ENCODE measurements around the gene SPINK8. TPM values are rescaled to one million over a fixed set of nuclear protein-coding genes. Genes with fewer than 3 reads are reported as not detected.
"Not testable (repeated sequence)": the region's sequence is repeated elsewhere in the genome, so short reads cannot be mapped to it uniquely, and the experiment has no call there.

SPINK8 gene
- total RNA-seq, 1 donor from 2014 or later: not detected

GRCh38 chr3:48286308-48286707 lies 47.2 kb downstream of the SPINK8 start:
- intact Hi-C loops (cut with DNase I): no loop called here

GRCh38 chr3:48285675-48286074 lies 47.8 kb downstream of the SPINK8 start:
- intact Hi-C loops (cut with DNase I): no loop called here
- DNase-seq (ENCODE audit: low spot score): no peak

More at GRCh38 chr3:48286308-48286707, 47.2 kb downstream of the SPINK8 start:
- DNase-seq (ENCODE audit: low spot score): no peak

- intact Hi-C loops (cut with DNase I): no loop called here
- DNase-seq (ENCODE audit: low spot score): no peak
These were observed 48.3 kb downstream of the SPINK8 start for GRCh38 chr3:48285132-48285531.

GRCh38 chr3:48280881-48281280 lies 52.6 kb downstream of the SPINK8 start:
- no peak for DNase-seq (ENCODE audit: low spot score)
- intact Hi-C loops (cut with DNase I): no loop called here

- intact Hi-C loops (cut with DNase I): no loop called here
- no peak for DNase-seq (ENCODE audit: low spot score)
These were observed 54.4 kb downstream of the SPINK8 start for GRCh38 chr3:48278884-48279559.

- DNase-seq (ENCODE audit: low spot score): no peak
- intact Hi-C loops (cut with DNase I): no loop called here
These were observed 56.4 kb downstream of the SPINK8 start for GRCh38 chr3:48276911-48277641.

GRCh38 chr3:48275287-48276027 lies 58.0 kb downstream of the SPINK8 start:
- intact Hi-C loops (cut with DNase I): no loop called here
- no peak for DNase-seq (ENCODE audit: low spot score)

GRCh38 chr3:48274452-48274851 lies 59.0 kb downstream of the SPINK8 start:
- intact Hi-C loops (cut with DNase I): no loop called here

GRCh38 chr3:48273594-48274211 lies 59.8 kb downstream of the SPINK8 start:
- no peak for DNase-seq (ENCODE audit: low spot score)
- intact Hi-C loops (cut with DNase I): loop anchor here (2.0 kb wide), 2 partner anchors 163 to 275 kb away; no protein-coding TSS in a partner anchor

More at GRCh38 chr3:48274452-48274851, 59.0 kb downstream of the SPINK8 start:
- no peak for DNase-seq (ENCODE audit: low spot score)

- DNase-seq (ENCODE audit: low spot score): no peak
- intact Hi-C loops (cut with DNase I): loop anchor here (2.0 kb wide), 2 partner anchors 165 to 277 kb away; no protein-coding TSS in a partner anchor
These were observed 61.5 kb downstream of the SPINK8 start for GRCh38 chr3:48271763-48272498.

GRCh38 chr3:48271223-48271622 lies 62.2 kb downstream of the SPINK8 start:
- intact Hi-C loops (cut with DNase I); DNase-seq (ENCODE audit: low spot score): not testable (repeated sequence)

GRCh38 chr3:48270306-48270705 lies 63.2 kb downstream of the SPINK8 start:
- intact Hi-C loops (cut with DNase I): no loop called here
- no peak for DNase-seq (ENCODE audit: low spot score)

- intact Hi-C loops (cut with DNase I): no loop called here
- DNase-seq (ENCODE audit: low spot score): no peak
These were observed 63.9 kb downstream of the SPINK8 start for GRCh38 chr3:48269592-48269991.

GRCh38 chr3:48268936-48269561 lies 64.4 kb downstream of the SPINK8 start:
- intact Hi-C loops (cut with DNase I): no loop called here
- DNase-seq (ENCODE audit: low spot score): no peak

- intact Hi-C loops (cut with DNase I): no loop called here
- DNase-seq (ENCODE audit: low spot score): no peak
These were observed 65.0 kb downstream of the SPINK8 start for GRCh38 chr3:48268381-48268935.

- DNase-seq (ENCODE audit: low spot score): no peak
- intact Hi-C loops (cut with DNase I): no loop called here
These were observed 65.7 kb downstream of the SPINK8 start for GRCh38 chr3:48267782-48268181.

- no peak for DNase-seq (ENCODE audit: low spot score)
- intact Hi-C loops (cut with DNase I): no loop called here
These were observed 74.9 kb downstream of the SPINK8 start for GRCh38 chr3:48258530-48258929.
